OCI-LY7 (cell line): ENCODE data around the gene SDCBP2. TPM values are rescaled to one million over a fixed set of nuclear protein-coding genes. Genes with fewer than 3 reads are reported as not detected.

Source experiments
- BruUV-seq: library from RNA; stranded (reverse); fragments of 400-500 nt; replicated peaks from 2 replicates; lab custom pipeline; 2021; lab: Mats Ljungman, UMichigan
- CTCF ChIA-PET: fragments of 300-600 bp; sonication (Branson Sonifier 250); formaldehyde crosslinking; loops from one replicate; lab custom pipeline; 2022; ENCODE audit warnings: antibody characterized with exemption; ENCODE audit not compliant: unreplicated experiment; lab: Charles Lee
- POLR2A ChIA-PET: fragments of 300-600 bp; sonication (Branson Sonifier 250); formaldehyde crosslinking; loops from one replicate; lab custom pipeline; 2022; ENCODE audit warnings: antibody characterized with exemption; lab: Charles Lee
- DNase-seq: peaks from one replicate; pipeline ENCODE4 v3.0.0-alpha.2; 2015; ENCODE audit warnings: low spot score
- H2AFZ ChIP-seq: fragments of 200-600 bp; sonication (generic), shearing (Covaris generic); 2 replicates; pipeline ENCODE4 v1.6.1; 2014; ENCODE audit warnings: mild to moderate bottlenecking, antibody characterized with exemption, low read length, moderate library complexity
- H3K27ac ChIP-seq: fragments of 200-600 bp; sonication (generic); 2 replicates; pipeline ENCODE4 v1.5.1; 2014; ENCODE audit warnings: mixed run types, low read depth, mild to moderate bottlenecking, moderate library complexity, low read length, inconsistent platforms; ENCODE audit not compliant: poor library complexity, severe bottlenecking
- H3K36me3 ChIP-seq: fragments of 200-600 bp; sonication (generic); 2 replicates; pipeline ENCODE4 v1.6.1; 2014; ENCODE audit warnings: mild to moderate bottlenecking, antibody characterized with exemption, low read length, moderate library complexity, mixed read lengths; ENCODE audit not compliant: insufficient read depth
- H3K4me1 ChIP-seq: fragments of 200-600 bp; sonication (generic); 2 replicates; pipeline ENCODE4 v1.5.1; 2014; ENCODE audit warnings: mild to moderate bottlenecking, low read length; ENCODE audit not compliant: insufficient read depth, poor library complexity, severe bottlenecking
- H3K4me2 ChIP-seq: fragments of 200-600 bp; sonication (generic); 2 replicates; pipeline ENCODE4 v1.6.1; 2014; ENCODE audit warnings: mild to moderate bottlenecking, low read length
- H3K4me3 ChIP-seq: fragments of 200-600 bp; sonication (generic); 2 replicates; pipeline ENCODE4 v1.5.1; 2014; ENCODE audit warnings: mild to moderate bottlenecking, low read depth, low read length; ENCODE audit not compliant: poor library complexity, severe bottlenecking
- H3K79me2 ChIP-seq: fragments of 200-600 bp; sonication (generic); 2 replicates; pipeline ENCODE4 v1.6.1; 2016; ENCODE audit warnings: low read depth, mild to moderate bottlenecking, low read length, moderate library complexity, mixed read lengths; ENCODE audit not compliant: insufficient read depth
- H3K9me2 ChIP-seq: fragments of 200-600 bp; sonication (generic); 2 replicates; pipeline ENCODE4 v1.6.1; 2016; ENCODE audit warnings: mild to moderate bottlenecking, low read length, mixed read lengths; ENCODE audit not compliant: insufficient read depth
- H3K9me3 ChIP-seq: fragments of 200-600 bp; sonication (generic); 2 replicates; pipeline ENCODE4 v1.6.1; 2014; ENCODE audit warnings: mild to moderate bottlenecking, mixed run types, low read length, mixed read lengths
- H4K20me1 ChIP-seq: fragments of 200-600 bp; sonication (generic); 2 replicates; pipeline ENCODE4 v1.6.1; 2014; ENCODE audit warnings: mild to moderate bottlenecking, antibody characterized with exemption, low read length, moderate library complexity, mixed read lengths; ENCODE audit not compliant: insufficient read depth
- EZH2phosphoT487 ChIP-seq: fragments of 200-600 bp; sonication (generic); IDR thresholded peaks from 2 replicates; pipeline ENCODE4 v1.6.1; 2018; ENCODE audit warnings: low read depth, borderline replicate concordance, mild to moderate bottlenecking, mixed run types, antibody characterized with exemption, low read length, moderate library complexity, mixed read lengths
- intact Hi-C: fragments of 100-400 bp; cut with micrococcal nuclease; formaldehyde crosslinking; loops from one replicate; pipeline ENCODE4 v1.10.0; 2022; ENCODE audit not compliant: unreplicated experiment
- total RNA-seq, 2 experiments: library from RNA; depleted of rRNA in 1 of 2; stranded (reverse); fragments of >200 nt in 1 of 2; shearing (Covaris generic) in 1 of 2; gene quantifications; 2 replicates each; pipeline ENCODE4 v1.2.3, GENCODE V29; 2014 to 2022
- TF ChIP-seq, protein P1 (sequence below): fragments of 200-600 bp; sonication (generic); conservative IDR thresholded peaks from 2 replicates; pipeline ENCODE4 v1.5.1; 2014; ENCODE audit warnings: mild to moderate bottlenecking, antibody characterized with exemption, low read length, moderate library complexity, mixed read lengths

Gene SDCBP2
- total RNA-seq, 2 experiments from 2014 or later = 1.8 to 2.6 TPM

DNA sequence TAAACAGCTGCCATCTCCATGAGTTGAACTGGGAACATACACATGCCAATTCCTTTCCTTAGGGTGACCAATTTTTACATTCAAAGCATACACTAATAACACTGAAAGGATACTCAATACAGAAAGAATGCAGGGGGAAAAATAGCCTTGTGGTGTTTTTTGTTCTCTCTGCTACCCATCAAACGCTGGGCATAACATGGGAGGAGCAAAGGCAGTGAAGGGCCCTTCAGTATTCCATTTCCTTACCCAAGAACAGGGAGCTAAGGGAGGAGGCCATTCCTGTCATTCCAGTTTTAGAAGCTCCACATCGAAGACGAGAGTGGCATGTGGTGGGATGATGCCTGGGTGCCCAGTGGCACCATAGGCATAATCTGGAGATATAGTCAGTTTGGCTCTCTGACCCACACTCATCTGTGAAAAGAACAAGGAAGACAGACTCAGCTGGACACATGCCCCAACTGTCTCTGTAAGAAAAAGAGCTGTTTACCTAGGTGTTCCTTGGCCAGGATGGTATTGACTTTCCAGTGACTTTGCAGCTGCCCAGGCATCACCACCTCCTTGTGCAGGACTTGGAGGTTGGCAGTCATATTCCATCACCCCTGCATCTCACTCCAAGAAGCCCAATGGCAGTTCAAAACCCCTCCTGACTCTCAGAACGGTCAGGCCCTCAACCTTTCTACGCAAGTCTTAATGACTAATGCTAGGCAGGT, 43.0 kb upstream of the SDCBP2 start:
- Histone ChIP-seq H3K4me1 (peaks cover 12% of the 10 kb centered on the region), H3K4me2 (no peak overlapping the region), H2AFZ (no peak overlapping the region), H3K4me3 (no peak overlapping the region), H3K9me2 (no peaks in the 10 kb centered on the region), H3K36me3 (peaks cover 85% of the 10 kb centered on the region), H4K20me1 (peaks cover 27% of the 10 kb centered on the region), H3K79me2 (peaks cover 19% of the 10 kb centered on the region), H3K27ac (no peak overlapping the region), H3K9me3 (no peaks in the 10 kb centered on the region)
- intact Hi-C loops = no loop called here
- ChIA-PET POLR2A (no interaction called here), CTCF (no interaction called here)
- DNase-seq = no peak
- no TSS peak for BruUV-seq
- no peak for TF ChIP-seq EZH2phosphoT487
- TF ChIP-seq, protein P1, sequence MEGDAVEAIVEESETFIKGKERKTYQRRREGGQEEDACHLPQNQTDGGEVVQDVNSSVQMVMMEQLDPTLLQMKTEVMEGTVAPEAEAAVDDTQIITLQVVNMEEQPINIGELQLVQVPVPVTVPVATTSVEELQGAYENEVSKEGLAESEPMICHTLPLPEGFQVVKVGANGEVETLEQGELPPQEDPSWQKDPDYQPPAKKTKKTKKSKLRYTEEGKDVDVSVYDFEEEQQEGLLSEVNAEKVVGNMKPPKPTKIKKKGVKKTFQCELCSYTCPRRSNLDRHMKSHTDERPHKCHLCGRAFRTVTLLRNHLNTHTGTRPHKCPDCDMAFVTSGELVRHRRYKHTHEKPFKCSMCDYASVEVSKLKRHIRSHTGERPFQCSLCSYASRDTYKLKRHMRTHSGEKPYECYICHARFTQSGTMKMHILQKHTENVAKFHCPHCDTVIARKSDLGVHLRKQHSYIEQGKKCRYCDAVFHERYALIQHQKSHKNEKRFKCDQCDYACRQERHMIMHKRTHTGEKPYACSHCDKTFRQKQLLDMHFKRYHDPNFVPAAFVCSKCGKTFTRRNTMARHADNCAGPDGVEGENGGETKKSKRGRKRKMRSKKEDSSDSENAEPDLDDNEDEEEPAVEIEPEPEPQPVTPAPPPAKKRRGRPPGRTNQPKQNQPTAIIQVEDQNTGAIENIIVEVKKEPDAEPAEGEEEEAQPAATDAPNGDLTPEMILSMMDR = no peak

DNA sequence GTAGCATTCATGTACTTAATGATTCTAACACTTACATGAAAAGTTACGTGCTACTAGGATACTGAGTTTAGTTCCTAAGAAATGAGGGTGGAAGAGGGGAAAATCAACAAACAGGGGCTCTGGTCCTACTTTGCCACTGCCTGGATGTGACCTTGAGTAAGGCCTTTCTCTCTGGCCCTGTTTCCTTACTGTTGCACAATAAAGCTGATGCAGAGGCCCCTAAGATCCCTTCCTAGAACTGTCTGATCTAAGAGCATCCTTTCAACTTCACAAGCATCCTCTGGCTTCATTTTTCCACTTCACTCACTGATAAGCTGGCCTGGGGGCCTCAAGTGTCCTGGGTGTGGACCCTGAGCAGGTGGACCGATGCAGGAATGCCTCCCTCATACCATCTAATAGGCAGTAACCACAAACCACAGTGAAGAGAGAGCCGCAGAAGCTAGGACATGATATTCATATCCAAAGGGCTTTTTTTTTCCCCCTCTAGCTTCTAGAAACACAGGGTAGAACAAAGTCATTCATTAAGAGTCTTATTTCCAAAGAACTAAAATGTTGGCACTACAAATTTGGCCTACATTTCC, 42.4 kb upstream of the SDCBP2 start:
- H2AFZ ChIP-seq = no peak overlapping the region
- no peak overlapping the region for H3K4me2 ChIP-seq
- no peak overlapping the region for H3K27ac ChIP-seq
- H3K79me2 ChIP-seq = peaks cover 12% of the 10 kb centered on the region; the same call in 1 of the 2 replicates
- POLR2A ChIA-PET = interaction anchor here (1.0 kb wide), 1 partner anchor 11 kb away, joined by 3 read pairs; no protein-coding TSS in a partner anchor
- CTCF ChIA-PET = no interaction called here
- BruUV-seq = no TSS peak
- peaks cover 5% of the 10 kb centered on the region for H3K4me1 ChIP-seq
- DNase-seq = no peak
- peaks cover 82% of the 10 kb centered on the region for H3K36me3 ChIP-seq
- peaks cover 22% of the 10 kb centered on the region for H4K20me1 ChIP-seq
- TF ChIP-seq EZH2phosphoT487 = no peak
- TF ChIP-seq, protein P1 = no peak
- no peak overlapping the region for H3K4me3 ChIP-seq
- no peaks in the 10 kb centered on the region for H3K9me3 ChIP-seq
- intact Hi-C loops = no loop called here
- H3K9me2 ChIP-seq = no peaks in the 10 kb centered on the region
